Activated CD8-positive, alpha-beta memory T cell treated with anti-CD3 and anti-CD28 coated beads for 36 hours (primary cell): ENCODE results near the gene ADARB1. TPM values are rescaled to one million over a fixed set of nuclear protein-coding genes. Genes with fewer than 3 reads are reported as not detected.
"Not testable (repeated sequence)": the region's sequence is repeated elsewhere in the genome, so short reads cannot be mapped to it uniquely, and the experiment has no call there.

Source experiments
- CTCF ChIA-PET: fragments of 350-600 bp; sonication (Branson Sonifier 250); formaldehyde crosslinking; loops from one replicate; lab custom pipeline; 2021; ENCODE audit warnings: antibody characterized with exemption; lab: Charles Lee
- POLR2A ChIA-PET: fragments of 350-600 bp; sonication (Branson Sonifier 250); formaldehyde crosslinking; loops from one replicate; lab custom pipeline; 2021; ENCODE audit warnings: antibody characterized with exemption; lab: Charles Lee
- total RNA-seq, 2 experiments: library from RNA; stranded (reverse); gene quantifications; one replicate each; pipeline ENCODE4 v1.2.3, GENCODE V29; 2021

The ADARB1 gene, protein sequence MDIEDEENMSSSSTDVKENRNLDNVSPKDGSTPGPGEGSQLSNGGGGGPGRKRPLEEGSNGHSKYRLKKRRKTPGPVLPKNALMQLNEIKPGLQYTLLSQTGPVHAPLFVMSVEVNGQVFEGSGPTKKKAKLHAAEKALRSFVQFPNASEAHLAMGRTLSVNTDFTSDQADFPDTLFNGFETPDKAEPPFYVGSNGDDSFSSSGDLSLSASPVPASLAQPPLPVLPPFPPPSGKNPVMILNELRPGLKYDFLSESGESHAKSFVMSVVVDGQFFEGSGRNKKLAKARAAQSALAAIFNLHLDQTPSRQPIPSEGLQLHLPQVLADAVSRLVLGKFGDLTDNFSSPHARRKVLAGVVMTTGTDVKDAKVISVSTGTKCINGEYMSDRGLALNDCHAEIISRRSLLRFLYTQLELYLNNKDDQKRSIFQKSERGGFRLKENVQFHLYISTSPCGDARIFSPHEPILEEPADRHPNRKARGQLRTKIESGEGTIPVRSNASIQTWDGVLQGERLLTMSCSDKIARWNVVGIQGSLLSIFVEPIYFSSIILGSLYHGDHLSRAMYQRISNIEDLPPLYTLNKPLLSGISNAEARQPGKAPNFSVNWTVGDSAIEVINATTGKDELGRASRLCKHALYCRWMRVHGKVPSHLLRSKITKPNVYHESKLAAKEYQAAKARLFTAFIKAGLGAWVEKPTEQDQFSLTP
- total RNA-seq: 10 to 100 TPM; 34.9 to 35.4 TPM

DNA sequence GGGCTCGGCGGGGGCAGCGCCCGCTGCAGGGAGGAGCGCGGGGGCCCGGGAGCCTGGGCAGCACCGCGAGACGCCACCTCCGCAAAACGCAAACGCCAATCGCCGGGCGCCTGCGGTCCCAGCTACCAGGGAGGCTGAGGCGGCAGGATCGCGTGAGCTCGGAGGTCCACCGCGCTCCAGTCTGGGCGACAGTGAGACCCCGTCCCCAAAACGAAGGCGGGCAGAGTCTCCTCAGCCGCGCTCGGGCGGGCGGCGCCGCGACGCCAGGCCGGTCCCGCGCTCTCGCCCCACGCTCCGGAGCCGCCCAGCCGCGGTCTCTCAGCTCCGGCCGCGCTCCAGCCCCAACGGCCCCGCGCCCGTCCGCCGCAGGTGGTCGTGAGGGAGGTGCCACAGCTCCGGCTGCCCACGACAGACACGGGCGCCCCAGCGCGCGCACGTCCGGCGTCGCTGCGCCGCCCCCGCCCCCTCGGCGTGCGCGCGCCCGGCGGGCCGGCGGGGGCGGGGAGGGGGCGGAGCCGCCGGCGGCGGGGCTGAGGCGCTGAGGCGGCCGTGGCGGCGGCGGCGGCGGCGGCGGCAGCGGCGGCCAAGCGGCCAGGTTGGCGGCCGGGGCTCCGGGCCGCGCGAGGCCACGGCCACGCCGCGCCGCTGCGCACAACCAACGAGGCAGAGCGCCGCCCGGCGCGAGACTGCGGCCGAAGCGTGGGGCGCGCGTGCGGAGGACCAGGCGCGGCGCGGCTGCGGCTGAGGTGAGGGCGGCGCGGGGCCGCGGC is at the start of gene ADARB1:
Gene ADARB1 (plus strand): TSS at position 533 of the 770 bp plus-strand sequence. CDS start 97,077 bp downstream, outside the sequence.
- ChIA-PET CTCF (interaction anchor here (1.6 kb wide), 1 partner anchor 64 kb away, joined by 4 read pairs; no protein-coding TSS in a partner anchor), POLR2A (interaction anchor here (0.6 to 1.2 kb wide), 3 partner anchors 12 to 181 kb away, joined by 3 to 11 read pairs (median 6); no protein-coding TSS in a partner anchor)

GRCh38 chr21:45026066-45026745 is 48.2 kb upstream of the ADARB1 start:
- CTCF ChIA-PET: no interaction called here
- POLR2A ChIA-PET: no interaction called here

DNA sequence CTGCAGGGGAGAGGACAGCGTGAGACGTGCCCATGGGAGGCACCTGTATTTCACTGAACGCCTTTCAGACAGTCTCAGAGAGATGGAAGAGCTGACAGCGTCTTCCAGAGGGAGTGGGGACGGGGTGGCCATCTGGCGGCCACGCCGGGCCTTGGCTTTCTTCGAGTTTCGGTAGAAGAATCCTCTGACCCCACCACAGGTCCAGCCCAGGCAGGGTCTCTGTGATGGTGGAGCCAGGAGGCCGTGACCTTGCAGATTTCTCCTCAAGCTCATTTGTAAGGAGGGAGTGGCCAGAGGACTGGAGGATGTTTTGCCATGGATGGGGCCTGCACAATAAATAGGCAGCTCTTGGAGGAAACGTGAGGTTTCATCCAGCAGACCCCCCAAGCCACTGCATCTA is 47.6 kb upstream of the ADARB1 start:
- POLR2A ChIA-PET: no interaction called here
- CTCF ChIA-PET: no interaction called here

DNA sequence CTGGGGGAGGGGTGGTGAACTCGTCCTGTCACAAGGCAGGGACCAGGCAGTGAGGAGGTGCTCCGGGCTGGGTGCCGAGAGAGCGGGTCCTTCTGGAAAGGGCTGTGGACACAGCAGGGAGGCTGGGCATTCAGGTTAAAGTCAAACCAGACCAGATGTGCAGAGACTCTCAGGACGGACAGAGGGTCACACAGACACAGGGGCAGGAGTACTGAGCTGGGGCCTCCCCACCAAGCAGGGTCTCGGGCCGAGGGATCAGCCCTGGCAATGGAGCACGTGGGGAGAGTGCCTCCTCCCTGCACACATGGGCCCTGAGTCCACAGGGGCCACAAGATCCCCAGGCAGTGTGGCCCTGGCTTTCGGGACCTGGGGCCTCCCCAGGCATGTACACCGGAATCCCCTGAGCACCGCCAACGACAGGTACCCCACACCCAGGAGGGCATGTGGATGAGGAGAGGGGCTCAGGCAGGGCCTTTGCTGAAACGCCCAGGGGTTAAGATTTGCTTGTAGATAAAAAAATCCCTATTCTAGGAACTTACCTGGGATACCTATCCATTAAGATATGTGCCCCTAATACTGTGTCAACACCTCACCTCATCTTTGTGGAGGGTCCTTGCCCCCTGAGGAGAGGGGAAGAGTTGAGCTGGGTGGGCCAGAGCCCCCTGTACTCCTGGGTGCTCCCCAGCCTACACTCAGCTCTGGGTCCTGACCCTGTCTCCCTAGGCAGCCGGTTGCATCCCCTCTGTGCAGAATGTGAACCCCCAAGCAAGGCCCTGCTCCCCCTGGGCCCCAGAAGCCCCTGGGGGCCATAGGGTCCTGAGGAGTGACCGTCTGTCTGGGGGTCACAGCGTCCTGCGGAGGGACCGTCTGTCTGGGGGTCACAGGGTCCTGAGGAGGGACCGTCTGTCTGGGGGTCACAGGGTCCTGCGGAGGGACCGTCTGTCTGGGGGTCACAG is 46.9 kb upstream of the ADARB1 start:
- CTCF ChIA-PET: no interaction called here

GRCh38 chr21:45028645-45029044 is 45.7 kb upstream of the ADARB1 start:
- CTCF ChIA-PET, POLR2A ChIA-PET: not testable (repeated sequence)

More for the DNA sequence above, 46.9 kb upstream of the ADARB1 start:
- POLR2A ChIA-PET: no interaction called here

DNA sequence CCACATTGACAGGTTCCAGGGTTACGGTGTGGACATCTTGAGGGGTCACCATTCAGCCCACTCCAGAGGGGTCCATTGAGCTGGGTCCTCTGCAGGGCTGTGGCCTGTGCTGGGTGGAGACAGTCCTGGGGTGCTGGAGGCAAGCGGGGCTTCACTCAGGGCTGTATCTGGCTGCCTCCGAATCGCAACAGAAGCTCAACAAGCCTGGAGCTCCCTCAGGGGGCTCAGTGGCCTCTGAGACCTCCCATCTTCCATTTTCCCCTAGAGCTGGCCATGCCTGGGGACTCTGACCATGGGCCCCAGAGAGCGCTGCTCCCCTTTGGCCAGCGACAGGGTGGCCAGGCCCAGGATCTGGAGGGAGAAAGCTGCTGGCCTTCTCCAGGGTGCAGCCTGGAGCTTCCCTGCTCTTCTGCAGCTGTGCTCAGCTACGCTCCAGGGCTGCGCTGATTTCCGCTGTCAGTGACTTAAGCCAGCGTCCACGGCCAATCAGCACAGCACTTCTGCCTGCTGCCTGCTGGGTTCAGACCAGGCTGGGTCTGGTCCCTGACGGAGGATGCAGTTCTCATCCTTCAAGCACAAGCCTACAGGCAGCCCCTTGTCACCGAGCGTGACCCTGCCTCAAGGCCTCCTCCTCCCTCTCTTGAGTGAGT is 45.0 kb upstream of the ADARB1 start:
- ChIA-PET POLR2A (no interaction called here), CTCF (no interaction called here)

DNA sequence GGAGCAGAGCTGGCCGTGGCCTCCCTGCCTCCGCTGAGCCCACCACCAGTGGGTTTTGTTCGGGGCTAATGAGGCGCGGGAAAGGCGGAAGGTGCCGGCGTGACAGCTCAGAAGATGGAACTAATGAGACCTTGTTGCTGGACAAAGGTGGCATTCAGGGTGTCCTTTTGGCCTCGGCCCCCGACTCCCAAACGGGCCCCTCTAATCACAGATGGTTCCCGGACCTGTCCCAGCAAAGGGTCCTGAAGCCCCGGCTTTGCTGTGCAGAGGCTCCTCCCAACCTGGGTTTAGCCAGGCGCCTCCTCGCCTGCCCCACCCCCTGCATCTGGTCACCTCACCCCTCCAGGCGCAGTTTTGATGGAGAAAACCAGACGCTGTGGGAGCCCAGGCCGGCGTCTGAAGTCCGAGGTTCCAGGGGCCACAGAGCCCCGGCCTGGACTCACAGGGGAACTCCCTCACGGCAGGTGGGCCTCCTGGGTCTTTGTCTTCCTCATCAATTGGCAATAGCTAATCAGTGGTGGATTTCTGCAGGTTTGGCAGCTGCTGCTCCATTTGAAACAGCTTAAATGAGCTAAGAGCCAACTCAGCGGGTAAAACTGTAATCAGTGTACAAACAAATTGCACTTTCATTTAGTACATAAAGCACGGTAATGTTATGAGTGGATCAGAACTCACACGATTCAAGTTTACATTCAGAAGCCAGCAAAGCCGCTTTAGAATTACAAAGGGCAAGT is 44.3 kb upstream of the ADARB1 start:
- ChIA-PET POLR2A (no interaction called here), CTCF (no interaction called here)

- ChIA-PET CTCF (interaction anchor here (1.0 kb wide), 1 partner anchor 25 kb away, joined by 3 read pairs; no protein-coding TSS in a partner anchor), POLR2A (no interaction called here)
Measured at GRCh38 chr21:45030682-45031570, 43.5 kb upstream of the ADARB1 start.

- POLR2A ChIA-PET: no interaction called here
- CTCF ChIA-PET: interaction anchor here (1.0 kb wide), 1 partner anchor 25 kb away, joined by 3 read pairs; no protein-coding TSS in a partner anchor
Measured at GRCh38 chr21:45031571-45032191, 42.7 kb upstream of the ADARB1 start.

GRCh38 chr21:45032332-45032731 is 42.0 kb upstream of the ADARB1 start:
- CTCF ChIA-PET: no interaction called here
- POLR2A ChIA-PET: no interaction called here

- POLR2A ChIA-PET: no interaction called here
- CTCF ChIA-PET: no interaction called here
Measured at GRCh38 chr21:45032977-45033710, 41.2 kb upstream of the ADARB1 start.

- CTCF ChIA-PET: no interaction called here
- POLR2A ChIA-PET: no interaction called here
Measured at GRCh38 chr21:45033791-45034555, 40.4 kb upstream of the ADARB1 start.

DNA sequence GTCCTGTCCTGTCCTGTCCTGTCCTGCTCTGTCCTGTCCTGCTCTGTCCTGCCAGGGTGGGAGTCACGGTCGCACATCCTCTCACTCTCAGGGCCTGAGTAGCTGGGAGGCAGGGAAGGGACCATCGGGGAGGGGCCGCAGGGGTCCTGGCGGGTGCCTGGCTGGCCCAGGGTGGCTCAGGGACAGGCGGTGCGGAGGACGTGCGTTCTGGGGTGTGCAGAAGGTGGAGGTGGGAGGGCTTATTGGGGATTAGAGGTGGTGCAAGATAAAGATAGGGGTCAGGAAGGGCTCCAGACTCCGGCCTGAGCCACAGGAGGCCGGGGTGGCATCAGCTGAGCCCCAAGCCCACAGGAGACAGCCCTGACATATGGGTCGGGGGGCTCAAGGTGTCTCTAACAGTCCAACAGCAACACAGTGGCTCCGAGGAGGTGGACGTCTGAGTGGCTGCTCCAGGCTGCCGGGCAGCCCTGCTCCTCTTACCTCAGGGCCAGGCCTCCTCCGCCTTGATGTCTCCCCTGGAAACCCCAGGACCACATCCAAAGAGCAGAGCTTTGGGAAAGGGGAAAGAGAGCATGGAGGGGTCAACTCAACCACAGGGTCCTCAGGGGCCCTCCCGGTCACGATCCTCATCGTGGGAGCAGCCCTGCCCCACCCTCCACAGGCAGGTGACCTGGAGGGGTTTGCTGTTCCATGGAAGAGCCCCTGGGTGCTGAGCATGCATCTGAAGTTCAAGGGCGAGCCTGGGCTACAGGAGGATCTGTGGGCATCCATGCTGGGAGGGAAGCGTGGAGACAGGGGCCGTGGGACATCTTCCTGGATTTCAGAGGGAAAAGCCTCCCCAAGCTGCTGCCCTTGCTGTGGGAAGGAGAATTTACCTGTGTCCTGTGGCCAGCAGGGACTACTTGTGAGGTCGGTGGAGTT is 39.6 kb upstream of the ADARB1 start:
- POLR2A ChIA-PET: no interaction called here

More for the DNA sequence above, 39.6 kb upstream of the ADARB1 start:
- CTCF ChIA-PET: no interaction called here
